Activated T-cell treated with anti-CD3 and anti-CD28 coated beads, Interleukin-2, amount 50 U/mL, for 48 hours (primary cell): ENCODE data around the gene CYP27B1.

Source experiments
- DNase-seq, 2 experiments: peaks; one replicate each; pipeline ENCODE4 v3.0.0-alpha.2; 2020

Gene CYP27B1

GRCh38 chr12:57734591-57734990 is 32.3 kb downstream of the CYP27B1 start:
- DNase-seq, result no peak

GRCh38 chr12:57733928-57734327 is 33.0 kb downstream of the CYP27B1 start:
- no peak for DNase-seq

DNA sequence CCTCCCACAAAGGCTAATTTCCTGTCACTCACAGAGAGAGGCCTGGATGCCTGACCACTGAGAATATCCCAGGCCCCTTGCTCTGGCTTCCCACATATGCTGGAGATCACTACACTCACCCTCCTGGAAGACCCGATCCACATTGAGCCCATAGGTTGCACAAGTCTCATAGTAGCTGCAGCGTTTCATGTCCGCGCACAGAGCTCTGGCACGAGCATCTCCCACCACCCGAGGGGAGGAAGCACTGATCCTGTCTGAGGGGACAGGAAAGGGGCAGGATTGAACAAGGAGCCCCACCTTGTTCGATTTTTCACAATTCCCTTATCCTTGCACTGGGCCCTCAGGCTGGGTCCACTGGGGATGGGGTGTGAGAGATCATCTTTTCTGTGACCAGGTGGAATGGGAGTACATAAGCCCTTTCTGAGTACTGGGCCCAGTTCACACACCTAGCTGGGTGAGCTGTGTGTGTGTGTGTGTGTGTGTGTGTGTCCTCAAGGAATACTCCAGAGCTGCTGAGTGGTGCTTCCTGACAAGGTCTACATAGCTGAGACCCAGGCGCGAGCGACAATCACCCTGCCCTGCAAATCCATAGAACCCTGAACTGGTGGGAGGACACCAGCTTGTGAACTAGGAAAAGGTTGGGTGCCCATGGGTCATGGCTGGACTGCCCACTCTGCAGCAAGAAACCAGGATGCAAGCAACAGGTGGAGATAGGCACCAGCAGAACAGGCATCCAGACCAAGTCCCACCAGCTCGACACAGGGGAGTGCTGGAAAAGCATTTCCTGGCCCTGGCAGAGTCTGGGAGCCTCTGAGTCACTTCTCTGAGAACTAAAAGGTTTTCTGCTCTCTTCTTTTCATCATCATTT is 33.9 kb downstream of the CYP27B1 start:
- DNase-seq, result no peak

- no peak for DNase-seq
Measured at GRCh38 chr12:57732270-57732669, 34.6 kb downstream of the CYP27B1 start.

DNA sequence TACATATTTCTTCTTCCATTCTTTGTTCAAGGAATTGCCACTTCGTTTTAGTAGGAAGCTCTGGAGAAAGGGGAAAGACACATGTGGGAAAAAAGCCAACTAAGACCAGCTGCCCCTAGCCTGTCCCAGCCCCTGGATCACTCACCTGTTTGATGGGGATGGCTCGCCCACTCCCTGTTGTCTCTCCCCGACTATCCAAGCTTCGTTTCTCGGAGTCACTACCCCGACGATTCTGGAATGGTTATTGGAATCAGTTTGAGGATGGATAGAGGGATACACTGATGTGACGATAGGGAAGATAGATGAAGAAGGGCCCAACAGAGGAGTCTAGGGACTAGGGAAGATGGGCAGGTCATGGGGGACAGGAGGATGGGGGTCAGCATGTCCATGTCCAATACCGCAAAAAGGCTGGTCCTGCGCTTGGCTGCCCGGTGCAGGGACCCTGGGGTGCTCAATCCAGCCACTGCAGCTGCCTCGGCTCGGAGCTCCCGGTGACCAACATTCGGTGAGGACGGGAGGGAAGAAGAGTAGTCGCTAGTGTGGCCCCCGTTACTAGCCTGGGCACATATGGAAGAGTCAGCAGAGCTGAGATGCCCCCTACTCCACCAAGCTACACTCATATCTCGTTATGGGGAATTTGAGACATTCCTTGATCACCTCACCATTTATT is 35.3 kb downstream of the CYP27B1 start:
- DNase-seq, result no peak

- DNase-seq, result no peak
Measured at GRCh38 chr12:57730336-57731067, 36.4 kb downstream of the CYP27B1 start.

DNA sequence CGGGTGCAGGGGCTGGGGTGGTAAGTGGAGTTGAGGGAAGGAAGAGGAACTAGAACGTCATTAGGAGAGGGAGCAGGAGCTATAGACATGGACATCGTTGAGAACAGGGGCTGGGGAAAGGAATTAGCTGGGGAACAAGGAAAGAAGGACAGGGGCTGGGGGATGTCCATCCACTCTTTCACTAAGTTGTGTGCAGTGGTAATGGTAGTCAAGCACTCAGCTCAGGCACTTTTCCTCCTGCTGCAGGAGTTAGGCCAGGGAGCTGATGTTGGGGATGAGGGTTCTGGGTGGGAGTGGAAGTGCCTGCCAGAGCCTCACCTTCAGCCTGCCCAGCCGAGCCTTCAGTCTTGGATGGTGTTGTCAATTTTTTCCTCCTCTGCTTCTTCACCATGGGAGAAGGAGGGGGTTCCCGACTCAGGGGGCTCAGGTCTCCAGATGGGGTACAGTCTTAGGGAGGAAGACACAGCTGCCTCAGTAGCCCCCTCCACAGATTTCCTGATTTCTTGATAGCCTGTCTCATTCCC is 37.5 kb downstream of the CYP27B1 start:
- DNase-seq, result no peak

DNA sequence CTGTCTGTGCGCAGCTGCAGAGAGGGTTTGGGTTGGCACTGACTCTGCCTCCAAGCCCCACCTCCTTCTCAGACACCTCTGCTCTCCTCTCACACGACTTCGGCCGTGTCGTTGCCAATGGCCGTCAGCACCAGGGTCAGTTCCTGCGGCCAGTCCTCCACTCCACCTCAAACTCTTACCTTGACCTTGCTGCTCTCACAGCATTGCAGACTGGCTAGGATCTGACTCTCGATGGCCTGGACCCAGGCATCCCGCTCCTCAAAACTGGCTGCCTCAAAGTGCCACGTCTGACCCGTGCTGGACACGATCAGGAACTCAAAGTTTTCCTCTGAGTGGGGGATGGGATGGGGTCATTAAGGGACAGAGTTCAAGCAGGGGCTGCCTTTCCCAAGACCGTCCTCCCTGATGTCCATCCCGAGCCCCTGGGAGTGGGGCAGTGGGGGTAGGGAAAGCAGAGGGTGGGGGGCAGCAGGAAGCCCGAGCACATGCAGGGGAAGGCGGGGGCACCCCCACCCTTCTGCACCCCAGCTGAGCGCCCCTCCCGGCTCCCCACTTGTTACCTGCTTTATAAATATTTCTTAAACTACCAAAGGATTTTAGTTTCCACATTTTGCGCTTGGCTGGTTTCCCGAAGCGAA is 39.0 kb downstream of the CYP27B1 start:
- DNase-seq, result no peak

- peak; percentile 15 to 16 for DNase-seq
Measured at GRCh38 chr12:57726884-57727757, 39.8 kb downstream of the CYP27B1 start.

- peak; percentile 46 to 54 for DNase-seq
Measured at GRCh38 chr12:57726151-57726883, 40.6 kb downstream of the CYP27B1 start.

DNA sequence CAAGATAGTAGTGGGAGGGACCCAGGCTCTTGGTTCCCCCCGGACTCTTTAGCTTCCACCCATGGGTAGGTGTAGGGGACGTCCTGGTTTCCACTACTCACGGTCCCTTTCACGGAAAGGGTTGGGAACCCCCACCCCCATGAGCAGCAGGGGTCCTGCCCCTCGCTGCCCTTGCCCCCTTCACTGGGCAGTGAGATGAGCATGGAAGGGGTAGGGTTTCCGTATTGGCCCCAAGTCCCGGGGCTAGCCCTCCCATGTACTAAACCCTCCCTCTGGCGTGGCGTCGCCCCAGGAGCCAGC is 41.1 kb downstream of the CYP27B1 start:
- no peak for DNase-seq

DNA sequence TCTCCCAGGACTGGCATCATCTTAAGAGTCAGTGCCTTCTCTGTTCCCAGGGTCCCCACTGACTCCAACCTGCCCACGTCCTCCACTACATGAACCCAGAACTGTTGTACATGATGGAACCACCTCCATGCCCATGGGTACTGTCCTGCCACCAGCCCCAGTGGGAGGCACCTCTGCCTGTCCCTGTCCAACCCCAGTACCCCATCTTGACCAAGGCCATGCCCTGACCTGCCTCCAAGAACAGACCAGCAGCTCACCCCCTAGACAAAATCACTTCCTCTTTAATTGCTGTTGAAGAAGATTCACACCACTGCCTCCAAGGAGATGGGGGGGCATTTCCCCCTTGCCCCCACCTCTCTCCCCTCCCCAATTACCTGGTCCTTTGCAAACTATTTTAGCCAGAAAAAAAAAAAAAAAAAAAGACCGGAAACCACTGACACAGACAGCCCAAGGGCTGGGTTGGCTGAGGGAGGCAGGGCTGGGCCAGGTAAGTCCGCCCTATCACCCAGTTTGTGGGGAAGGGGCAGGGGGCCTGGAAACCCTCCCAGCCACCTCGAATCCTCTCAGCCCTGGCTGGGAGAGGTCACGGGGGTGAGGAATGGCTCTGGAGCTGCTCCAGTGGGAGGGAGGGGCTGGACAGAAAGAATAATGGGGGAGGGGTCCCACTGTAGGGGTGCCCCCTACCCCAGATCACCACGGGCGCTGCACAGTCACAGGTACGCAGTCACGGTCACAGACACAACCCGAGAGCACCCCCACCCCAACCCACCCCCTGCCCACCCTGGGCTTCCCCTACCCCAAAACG is 41.7 kb downstream of the CYP27B1 start:
- peak; percentile 9 to 15 for DNase-seq

GRCh38 chr12:57724003-57724935 is 42.6 kb downstream of the CYP27B1 start:
- DNase-seq, result peak; percentile 14 to 15

GRCh38 chr12:57723630-57723962 is 43.3 kb downstream of the CYP27B1 start:
- no peak for DNase-seq

DNA sequence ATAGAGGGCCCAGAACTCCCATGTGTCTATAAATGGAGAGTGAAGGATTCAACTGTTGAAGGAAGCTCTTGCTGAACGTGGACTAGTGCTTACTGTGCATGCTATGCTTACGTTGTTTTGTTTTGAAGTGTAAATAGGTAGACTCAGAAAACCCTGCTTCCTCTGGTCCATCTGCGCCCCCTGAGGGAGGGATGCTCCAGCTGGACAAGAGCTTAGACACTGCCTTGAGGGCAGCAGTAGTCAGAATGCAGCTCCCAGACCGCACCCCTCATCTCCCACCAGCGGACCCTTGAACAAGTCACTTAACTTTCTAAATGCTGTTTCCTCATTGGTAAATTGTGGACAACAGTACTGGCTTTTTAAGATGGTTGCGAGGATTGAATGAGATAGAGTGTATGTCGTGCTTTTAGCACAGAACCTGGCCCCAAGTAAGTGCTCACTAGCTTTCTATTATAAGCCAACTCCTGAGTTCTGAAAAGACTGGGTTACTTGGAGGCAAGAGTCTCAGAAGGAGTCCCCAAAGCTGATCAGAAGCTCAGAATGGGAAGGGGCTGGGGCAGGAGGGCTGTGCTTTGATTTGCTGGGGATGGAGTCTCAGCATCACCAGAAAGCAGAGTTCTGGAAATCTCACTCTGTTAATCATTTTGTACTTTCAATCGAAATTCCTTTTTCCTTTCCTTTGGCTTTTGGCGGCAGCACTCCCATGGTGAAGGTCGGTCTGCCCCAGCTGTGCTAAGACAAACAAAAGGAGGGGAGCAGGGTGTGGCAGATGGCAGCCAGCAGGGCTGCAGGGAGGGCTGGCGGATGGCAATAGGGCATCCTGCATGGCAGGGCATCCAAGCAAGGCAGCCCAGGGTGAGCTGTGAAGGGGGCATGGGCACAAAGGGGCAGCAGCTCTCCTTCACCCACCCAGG is 43.9 kb downstream of the CYP27B1 start:
- DNase-seq, result peak; percentile 14 to 16

DNA sequence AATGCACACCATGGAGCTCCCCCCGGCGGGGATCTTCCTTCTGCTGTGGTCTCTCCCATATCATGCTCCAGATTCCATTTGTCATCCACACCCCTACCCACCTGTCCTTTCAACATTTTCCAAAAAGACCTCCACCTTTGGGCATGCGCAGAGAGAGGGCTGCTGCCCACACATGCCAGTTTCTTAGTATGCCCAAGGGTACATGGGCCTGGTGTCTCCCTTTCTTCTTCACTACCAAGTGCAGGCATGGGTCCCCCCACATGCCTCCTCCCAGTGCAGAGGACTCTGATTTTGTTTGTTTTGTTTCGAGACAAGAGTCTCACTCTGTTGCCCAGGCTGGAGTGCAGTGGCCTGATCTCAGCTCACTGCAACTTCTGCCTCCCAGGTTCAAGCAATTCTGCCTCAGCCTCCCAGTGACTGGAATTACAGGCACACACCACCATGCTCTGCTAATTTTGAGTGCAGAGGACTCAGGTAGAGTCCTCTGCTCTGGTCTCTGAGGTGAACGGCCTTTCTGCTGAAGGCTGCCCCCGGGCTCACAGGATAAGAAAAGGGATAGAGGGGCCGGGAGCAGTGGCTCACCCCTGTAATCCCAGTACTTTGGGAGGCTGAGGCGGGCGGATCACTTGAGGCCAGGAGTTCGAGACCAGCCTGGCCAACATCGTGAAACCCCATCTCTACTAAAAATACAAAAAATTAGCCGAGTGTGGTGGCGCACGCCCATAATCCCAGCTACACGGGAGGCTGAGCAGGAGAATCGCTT is 44.9 kb downstream of the CYP27B1 start:
- peak; percentile 14 to 16 for DNase-seq
